ENCODE measurements around the gene IL13RA2. TPM values are rescaled to one million over a fixed set of nuclear protein-coding genes. Genes with fewer than 3 reads are reported as not detected.

IL13RA2 gene
- total and polyA plus RNA-seq, 2 of the 8 experiments (the other 6 are each of a cell fraction or from before 2014, with no cell fraction given): not detected

GRCh38 chrX:115021121-115021520, 3.7 kb upstream of the IL13RA2 start (continued):
- TF ChIP-seq, protein P1, sequence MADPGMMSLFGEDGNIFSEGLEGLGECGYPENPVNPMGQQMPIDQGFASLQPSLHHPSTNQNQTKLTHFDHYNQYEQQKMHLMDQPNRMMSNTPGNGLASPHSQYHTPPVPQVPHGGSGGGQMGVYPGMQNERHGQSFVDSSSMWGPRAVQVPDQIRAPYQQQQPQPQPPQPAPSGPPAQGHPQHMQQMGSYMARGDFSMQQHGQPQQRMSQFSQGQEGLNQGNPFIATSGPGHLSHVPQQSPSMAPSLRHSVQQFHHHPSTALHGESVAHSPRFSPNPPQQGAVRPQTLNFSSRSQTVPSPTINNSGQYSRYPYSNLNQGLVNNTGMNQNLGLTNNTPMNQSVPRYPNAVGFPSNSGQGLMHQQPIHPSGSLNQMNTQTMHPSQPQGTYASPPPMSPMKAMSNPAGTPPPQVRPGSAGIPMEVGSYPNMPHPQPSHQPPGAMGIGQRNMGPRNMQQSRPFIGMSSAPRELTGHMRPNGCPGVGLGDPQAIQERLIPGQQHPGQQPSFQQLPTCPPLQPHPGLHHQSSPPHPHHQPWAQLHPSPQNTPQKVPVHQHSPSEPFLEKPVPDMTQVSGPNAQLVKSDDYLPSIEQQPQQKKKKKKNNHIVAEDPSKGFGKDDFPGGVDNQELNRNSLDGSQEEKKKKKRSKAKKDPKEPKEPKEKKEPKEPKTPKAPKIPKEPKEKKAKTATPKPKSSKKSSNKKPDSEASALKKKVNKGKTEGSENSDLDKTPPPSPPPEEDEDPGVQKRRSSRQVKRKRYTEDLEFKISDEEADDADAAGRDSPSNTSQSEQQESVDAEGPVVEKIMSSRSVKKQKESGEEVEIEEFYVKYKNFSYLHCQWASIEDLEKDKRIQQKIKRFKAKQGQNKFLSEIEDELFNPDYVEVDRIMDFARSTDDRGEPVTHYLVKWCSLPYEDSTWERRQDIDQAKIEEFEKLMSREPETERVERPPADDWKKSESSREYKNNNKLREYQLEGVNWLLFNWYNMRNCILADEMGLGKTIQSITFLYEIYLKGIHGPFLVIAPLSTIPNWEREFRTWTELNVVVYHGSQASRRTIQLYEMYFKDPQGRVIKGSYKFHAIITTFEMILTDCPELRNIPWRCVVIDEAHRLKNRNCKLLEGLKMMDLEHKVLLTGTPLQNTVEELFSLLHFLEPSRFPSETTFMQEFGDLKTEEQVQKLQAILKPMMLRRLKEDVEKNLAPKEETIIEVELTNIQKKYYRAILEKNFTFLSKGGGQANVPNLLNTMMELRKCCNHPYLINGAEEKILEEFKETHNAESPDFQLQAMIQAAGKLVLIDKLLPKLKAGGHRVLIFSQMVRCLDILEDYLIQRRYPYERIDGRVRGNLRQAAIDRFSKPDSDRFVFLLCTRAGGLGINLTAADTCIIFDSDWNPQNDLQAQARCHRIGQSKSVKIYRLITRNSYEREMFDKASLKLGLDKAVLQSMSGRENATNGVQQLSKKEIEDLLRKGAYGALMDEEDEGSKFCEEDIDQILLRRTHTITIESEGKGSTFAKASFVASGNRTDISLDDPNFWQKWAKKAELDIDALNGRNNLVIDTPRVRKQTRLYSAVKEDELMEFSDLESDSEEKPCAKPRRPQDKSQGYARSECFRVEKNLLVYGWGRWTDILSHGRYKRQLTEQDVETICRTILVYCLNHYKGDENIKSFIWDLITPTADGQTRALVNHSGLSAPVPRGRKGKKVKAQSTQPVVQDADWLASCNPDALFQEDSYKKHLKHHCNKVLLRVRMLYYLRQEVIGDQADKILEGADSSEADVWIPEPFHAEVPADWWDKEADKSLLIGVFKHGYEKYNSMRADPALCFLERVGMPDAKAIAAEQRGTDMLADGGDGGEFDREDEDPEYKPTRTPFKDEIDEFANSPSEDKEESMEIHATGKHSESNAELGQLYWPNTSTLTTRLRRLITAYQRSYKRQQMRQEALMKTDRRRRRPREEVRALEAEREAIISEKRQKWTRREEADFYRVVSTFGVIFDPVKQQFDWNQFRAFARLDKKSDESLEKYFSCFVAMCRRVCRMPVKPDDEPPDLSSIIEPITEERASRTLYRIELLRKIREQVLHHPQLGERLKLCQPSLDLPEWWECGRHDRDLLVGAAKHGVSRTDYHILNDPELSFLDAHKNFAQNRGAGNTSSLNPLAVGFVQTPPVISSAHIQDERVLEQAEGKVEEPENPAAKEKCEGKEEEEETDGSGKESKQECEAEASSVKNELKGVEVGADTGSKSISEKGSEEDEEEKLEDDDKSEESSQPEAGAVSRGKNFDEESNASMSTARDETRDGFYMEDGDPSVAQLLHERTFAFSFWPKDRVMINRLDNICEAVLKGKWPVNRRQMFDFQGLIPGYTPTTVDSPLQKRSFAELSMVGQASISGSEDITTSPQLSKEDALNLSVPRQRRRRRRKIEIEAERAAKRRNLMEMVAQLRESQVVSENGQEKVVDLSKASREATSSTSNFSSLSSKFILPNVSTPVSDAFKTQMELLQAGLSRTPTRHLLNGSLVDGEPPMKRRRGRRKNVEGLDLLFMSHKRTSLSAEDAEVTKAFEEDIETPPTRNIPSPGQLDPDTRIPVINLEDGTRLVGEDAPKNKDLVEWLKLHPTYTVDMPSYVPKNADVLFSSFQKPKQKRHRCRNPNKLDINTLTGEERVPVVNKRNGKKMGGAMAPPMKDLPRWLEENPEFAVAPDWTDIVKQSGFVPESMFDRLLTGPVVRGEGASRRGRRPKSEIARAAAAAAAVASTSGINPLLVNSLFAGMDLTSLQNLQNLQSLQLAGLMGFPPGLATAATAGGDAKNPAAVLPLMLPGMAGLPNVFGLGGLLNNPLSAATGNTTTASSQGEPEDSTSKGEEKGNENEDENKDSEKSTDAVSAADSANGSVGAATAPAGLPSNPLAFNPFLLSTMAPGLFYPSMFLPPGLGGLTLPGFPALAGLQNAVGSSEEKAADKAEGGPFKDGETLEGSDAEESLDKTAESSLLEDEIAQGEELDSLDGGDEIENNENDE (IDR thresholded peaks at IDR 0.05; ENCODE audit: insufficient replicate concordance, low read length): no peak
- no peak for TF ChIP-seq CEBPB (IDR thresholded peaks at IDR 0.05; ENCODE audit: low read depth, low read length)
